HEK293 (cell line): Measurements from ENCODE around the gene TRAF1.

Experiments used
- SETDB1 ChIP-seq: IDR thresholded peaks from one replicate; pipeline ENCODE4 v1.6.1; 2017; ENCODE audit warnings: mild to moderate bottlenecking, low read length, moderate library complexity, mixed read lengths; ENCODE audit not compliant: insufficient read length
- ZBTB7A ChIP-seq: fragments of 450-650 bp; formaldehyde crosslinking; IDR thresholded peaks from 2 replicates; pipeline ENCODE4 v1.5.1; 2016; ENCODE audit warnings: low read depth, missing biosample characterization, missing genetic modification characterization
- ZNF404 ChIP-seq: fragments of 450-650 bp; formaldehyde crosslinking; IDR thresholded peaks from 2 replicates; pipeline ENCODE4 v1.5.1; 2017; ENCODE audit warnings: missing biosample characterization, missing genetic modification characterization
- ZNF423 ChIP-seq: fragments of 450-650 bp; formaldehyde crosslinking; IDR thresholded peaks from 2 replicates; pipeline ENCODE4 v1.5.1; 2016; ENCODE audit warnings: missing biosample characterization, missing genetic modification characterization
- ZNF785 ChIP-seq: fragments of 450-650 bp; formaldehyde crosslinking; IDR thresholded peaks from 2 replicates; pipeline ENCODE4 v1.5.1; 2016; ENCODE audit warnings: missing biosample characterization, missing genetic modification characterization
- TF ChIP-seq, protein P1 (sequence below): fragments of 450-650 bp; formaldehyde crosslinking; IDR thresholded peaks from 2 replicates; pipeline ENCODE4 v1.5.1; 2016; ENCODE audit warnings: missing biosample characterization, missing genetic modification characterization
- TF ChIP-seq, protein P2 (sequence below): fragments of 450-650 bp; formaldehyde crosslinking; IDR thresholded peaks from 2 replicates; pipeline ENCODE4 v1.5.1; 2016; ENCODE audit warnings: missing biosample characterization, missing genetic modification characterization
- TF ChIP-seq, protein P3 (sequence below): fragments of 450-650 bp; formaldehyde crosslinking; IDR thresholded peaks from 2 replicates; pipeline ENCODE4 v1.5.1; 2016; ENCODE audit warnings: missing biosample characterization, missing genetic modification characterization
- TF ChIP-seq, protein P4 (sequence below): fragments of 450-650 bp; formaldehyde crosslinking; IDR thresholded peaks from 2 replicates; pipeline ENCODE4 v1.5.1; 2016; ENCODE audit warnings: missing biosample characterization, missing genetic modification characterization

DNA sequence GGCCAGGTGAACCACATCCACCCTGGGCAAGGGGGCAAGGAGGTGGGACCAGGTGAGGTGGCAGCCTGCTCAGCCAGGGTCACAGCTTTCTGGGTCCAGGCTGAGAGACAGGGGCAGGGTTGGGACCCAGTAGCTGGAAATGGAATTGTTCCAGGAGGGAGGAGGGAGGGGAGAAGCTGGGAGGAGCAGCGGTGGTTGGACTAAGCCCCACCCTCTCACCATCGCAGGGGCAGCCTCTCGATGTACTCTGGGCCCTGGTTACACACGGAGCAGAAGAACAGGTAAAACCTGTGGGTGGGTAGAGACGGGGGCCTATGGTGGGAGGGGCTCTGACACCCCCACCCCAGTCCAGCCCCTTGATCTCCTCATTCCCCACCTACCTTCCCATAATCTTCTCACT lies 60.8 kb downstream of the TRAF1 start:
- no peak for TF ChIP-seq ZNF785 (tag by site-specific recombination)
- TF ChIP-seq, protein P1, sequence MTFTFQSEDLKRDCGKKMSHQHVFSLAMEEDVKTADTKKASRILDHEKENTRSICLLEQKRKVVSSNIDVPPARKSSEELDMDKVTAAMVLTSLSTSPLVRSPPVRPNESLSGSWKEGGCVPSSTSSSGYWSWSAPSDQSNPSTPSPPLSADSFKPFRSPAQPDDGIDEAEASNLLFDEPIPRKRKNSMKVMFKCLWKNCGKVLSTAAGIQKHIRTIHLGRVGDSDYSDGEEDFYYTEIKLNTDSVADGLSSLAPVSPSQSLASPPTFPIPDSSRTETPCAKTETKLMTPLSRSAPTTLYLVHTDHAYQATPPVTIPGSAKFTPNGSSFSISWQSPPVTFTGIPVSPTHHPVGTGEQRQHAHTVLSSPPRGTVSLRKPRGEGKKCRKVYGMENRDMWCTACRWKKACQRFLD: no peak
- TF ChIP-seq ZBTB7A (tag by site-specific recombination): no peak
- TF ChIP-seq, protein P2, sequence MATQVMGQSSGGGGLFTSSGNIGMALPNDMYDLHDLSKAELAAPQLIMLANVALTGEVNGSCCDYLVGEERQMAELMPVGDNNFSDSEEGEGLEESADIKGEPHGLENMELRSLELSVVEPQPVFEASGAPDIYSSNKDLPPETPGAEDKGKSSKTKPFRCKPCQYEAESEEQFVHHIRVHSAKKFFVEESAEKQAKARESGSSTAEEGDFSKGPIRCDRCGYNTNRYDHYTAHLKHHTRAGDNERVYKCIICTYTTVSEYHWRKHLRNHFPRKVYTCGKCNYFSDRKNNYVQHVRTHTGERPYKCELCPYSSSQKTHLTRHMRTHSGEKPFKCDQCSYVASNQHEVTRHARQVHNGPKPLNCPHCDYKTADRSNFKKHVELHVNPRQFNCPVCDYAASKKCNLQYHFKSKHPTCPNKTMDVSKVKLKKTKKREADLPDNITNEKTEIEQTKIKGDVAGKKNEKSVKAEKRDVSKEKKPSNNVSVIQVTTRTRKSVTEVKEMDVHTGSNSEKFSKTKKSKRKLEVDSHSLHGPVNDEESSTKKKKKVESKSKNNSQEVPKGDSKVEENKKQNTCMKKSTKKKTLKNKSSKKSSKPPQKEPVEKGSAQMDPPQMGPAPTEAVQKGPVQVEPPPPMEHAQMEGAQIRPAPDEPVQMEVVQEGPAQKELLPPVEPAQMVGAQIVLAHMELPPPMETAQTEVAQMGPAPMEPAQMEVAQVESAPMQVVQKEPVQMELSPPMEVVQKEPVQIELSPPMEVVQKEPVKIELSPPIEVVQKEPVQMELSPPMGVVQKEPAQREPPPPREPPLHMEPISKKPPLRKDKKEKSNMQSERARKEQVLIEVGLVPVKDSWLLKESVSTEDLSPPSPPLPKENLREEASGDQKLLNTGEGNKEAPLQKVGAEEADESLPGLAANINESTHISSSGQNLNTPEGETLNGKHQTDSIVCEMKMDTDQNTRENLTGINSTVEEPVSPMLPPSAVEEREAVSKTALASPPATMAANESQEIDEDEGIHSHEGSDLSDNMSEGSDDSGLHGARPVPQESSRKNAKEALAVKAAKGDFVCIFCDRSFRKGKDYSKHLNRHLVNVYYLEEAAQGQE (tag by site-specific recombination): no peak
- TF ChIP-seq, protein P3, sequence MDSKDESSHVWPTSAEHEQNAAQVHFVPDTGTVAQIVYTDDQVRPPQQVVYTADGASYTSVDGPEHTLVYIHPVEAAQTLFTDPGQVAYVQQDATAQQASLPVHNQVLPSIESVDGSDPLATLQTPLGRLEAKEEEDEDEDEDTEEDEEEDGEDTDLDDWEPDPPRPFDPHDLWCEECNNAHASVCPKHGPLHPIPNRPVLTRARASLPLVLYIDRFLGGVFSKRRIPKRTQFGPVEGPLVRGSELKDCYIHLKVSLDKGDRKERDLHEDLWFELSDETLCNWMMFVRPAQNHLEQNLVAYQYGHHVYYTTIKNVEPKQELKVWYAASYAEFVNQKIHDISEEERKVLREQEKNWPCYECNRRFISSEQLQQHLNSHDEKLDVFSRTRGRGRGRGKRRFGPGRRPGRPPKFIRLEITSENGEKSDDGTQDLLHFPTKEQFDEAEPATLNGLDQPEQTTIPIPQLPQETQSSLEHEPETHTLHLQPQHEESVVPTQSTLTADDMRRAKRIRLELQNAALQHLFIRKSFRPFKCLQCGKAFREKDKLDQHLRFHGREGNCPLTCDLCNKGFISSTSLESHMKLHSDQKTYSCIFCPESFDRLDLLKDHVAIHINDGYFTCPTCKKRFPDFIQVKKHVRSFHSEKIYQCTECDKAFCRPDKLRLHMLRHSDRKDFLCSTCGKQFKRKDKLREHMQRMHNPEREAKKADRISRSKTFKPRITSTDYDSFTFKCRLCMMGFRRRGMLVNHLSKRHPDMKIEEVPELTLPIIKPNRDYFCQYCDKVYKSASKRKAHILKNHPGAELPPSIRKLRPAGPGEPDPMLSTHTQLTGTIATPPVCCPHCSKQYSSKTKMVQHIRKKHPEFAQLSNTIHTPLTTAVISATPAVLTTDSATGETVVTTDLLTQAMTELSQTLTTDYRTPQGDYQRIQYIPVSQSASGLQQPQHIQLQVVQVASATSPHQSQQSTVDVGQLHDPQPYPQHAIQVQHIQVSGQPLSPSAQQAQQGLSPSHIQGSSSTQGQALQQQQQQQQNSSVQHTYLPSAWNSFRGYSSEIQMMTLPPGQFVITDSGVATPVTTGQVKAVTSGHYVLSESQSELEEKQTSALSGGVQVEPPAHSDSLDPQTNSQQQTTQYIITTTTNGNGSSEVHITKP (tag by site-specific recombination): no peak
- TF ChIP-seq, protein P4, sequence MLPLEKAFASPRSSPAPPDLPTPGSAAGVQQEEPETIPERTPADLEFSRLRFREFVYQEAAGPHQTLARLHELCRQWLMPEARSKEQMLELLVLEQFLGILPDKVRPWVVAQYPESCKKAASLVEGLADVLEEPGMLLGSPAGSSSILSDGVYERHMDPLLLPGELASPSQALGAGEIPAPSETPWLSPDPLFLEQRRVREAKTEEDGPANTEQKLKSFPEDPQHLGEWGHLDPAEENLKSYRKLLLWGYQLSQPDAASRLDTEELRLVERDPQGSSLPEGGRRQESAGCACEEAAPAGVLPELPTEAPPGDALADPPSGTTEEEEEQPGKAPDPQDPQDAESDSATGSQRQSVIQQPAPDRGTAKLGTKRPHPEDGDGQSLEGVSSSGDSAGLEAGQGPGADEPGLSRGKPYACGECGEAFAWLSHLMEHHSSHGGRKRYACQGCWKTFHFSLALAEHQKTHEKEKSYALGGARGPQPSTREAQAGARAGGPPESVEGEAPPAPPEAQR (tag by site-specific recombination): no peak
- TF ChIP-seq SETDB1: no peak
- no peak for TF ChIP-seq ZNF404 (tag by site-specific recombination)
- TF ChIP-seq ZNF423: no peak
